MM.1S (cell line): Measurements from ENCODE around the gene C1orf198.

ENCODE experiments used
- EZH2 ChIP-seq: fragments of 300-600 bp; sonication (generic); optimal IDR thresholded peaks from 2 replicates; pipeline ENCODE3; 2017; ENCODE audit warnings: low read depth, mild to moderate bottlenecking, antibody characterized with exemption, low read length, mixed read lengths
- EZH2phosphoT487 ChIP-seq: fragments of 300-600 bp; sonication (generic); IDR thresholded peaks from 2 replicates; pipeline ENCODE4 v1.6.1; 2018; ENCODE audit warnings: antibody characterized with exemption, low read length
- TF ChIP-seq, protein P1 (sequence below): fragments of 300-600 bp; sonication (generic); IDR thresholded peaks from 2 replicates; pipeline ENCODE4 v1.5.1; 2016; ENCODE audit warnings: antibody characterized with exemption, low read length, mixed read lengths

DNA sequence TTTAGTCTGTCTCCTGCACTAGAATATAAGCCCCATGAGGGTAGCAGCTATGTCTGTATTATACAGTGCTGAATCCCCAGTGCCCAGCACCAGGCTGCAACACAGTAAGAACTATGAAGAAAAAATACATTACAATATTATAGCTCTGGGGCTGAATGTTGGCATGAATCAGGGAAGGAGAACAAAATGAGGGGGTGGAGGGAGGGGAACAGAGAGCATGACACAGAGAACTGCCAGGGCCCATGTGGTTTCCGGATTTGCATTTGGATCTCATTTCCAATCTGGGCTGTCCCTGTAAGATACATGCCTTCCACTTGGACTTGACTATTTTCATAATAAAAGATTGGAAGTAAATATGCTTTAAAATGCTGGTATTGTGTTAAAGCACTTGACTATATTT, 35.8 kb downstream of the C1orf198 start:
- TF ChIP-seq, protein P1, sequence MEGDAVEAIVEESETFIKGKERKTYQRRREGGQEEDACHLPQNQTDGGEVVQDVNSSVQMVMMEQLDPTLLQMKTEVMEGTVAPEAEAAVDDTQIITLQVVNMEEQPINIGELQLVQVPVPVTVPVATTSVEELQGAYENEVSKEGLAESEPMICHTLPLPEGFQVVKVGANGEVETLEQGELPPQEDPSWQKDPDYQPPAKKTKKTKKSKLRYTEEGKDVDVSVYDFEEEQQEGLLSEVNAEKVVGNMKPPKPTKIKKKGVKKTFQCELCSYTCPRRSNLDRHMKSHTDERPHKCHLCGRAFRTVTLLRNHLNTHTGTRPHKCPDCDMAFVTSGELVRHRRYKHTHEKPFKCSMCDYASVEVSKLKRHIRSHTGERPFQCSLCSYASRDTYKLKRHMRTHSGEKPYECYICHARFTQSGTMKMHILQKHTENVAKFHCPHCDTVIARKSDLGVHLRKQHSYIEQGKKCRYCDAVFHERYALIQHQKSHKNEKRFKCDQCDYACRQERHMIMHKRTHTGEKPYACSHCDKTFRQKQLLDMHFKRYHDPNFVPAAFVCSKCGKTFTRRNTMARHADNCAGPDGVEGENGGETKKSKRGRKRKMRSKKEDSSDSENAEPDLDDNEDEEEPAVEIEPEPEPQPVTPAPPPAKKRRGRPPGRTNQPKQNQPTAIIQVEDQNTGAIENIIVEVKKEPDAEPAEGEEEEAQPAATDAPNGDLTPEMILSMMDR, result no peak
- TF ChIP-seq EZH2, result no peak
- no peak for TF ChIP-seq EZH2phosphoT487
